ENCODE data around the gene TMOD1. TPM values are rescaled to one million over a fixed set of nuclear protein-coding genes. Genes with fewer than 3 reads are reported as not detected.
A peak's percentile ranks its signal among the peaks of the same experiment; 100 is the strongest.

The TMOD1 gene
- total RNA-seq, 4 donors from 2014 or later = 5.9 to 93.7 (median 22.2) TPM

DNA sequence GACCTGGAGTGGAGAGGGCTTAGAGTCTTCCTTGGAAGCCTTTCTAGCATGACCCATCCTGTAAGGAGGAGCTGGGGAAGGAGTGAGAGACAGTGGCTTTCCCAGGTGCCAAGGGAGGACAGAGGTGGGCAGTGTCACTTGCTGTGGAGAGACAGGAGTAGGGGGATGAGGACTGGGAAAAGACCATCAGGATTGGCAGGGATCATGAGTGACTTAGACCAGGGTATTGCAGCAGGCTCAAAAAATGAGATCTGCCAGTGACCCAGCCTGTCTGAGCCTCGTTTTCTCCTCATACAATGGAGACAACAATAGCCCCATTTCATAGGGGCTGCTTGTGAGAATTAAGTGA, 2.4 kb downstream of the TMOD1 start:
- H3K9me3 ChIP-seq = no peaks in the 10 kb centered on the region
- no peaks in the 10 kb centered on the region for H3K4me1 ChIP-seq
- no peak for TF ChIP-seq POLR2A (IDR thresholded peaks at IDR 0.05)
- TF ChIP-seq, protein P1, sequence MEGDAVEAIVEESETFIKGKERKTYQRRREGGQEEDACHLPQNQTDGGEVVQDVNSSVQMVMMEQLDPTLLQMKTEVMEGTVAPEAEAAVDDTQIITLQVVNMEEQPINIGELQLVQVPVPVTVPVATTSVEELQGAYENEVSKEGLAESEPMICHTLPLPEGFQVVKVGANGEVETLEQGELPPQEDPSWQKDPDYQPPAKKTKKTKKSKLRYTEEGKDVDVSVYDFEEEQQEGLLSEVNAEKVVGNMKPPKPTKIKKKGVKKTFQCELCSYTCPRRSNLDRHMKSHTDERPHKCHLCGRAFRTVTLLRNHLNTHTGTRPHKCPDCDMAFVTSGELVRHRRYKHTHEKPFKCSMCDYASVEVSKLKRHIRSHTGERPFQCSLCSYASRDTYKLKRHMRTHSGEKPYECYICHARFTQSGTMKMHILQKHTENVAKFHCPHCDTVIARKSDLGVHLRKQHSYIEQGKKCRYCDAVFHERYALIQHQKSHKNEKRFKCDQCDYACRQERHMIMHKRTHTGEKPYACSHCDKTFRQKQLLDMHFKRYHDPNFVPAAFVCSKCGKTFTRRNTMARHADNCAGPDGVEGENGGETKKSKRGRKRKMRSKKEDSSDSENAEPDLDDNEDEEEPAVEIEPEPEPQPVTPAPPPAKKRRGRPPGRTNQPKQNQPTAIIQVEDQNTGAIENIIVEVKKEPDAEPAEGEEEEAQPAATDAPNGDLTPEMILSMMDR (IDR thresholded peaks at IDR 0.05) = no peak
- DNase-seq = no peak
- peak overlapping the region in 1 of 2 donors; percentile 99 for H3K4me3 ChIP-seq
- H3K27me3 ChIP-seq = no peaks in the 10 kb centered on the region
- H3K27ac ChIP-seq = peak overlapping the region; percentile 93 to 94
- no peaks in the 10 kb centered on the region for H3K36me3 ChIP-seq
- intact Hi-C loops (cut with DNase I; ENCODE audit: low total_unique reads) = no loop called here

DNA sequence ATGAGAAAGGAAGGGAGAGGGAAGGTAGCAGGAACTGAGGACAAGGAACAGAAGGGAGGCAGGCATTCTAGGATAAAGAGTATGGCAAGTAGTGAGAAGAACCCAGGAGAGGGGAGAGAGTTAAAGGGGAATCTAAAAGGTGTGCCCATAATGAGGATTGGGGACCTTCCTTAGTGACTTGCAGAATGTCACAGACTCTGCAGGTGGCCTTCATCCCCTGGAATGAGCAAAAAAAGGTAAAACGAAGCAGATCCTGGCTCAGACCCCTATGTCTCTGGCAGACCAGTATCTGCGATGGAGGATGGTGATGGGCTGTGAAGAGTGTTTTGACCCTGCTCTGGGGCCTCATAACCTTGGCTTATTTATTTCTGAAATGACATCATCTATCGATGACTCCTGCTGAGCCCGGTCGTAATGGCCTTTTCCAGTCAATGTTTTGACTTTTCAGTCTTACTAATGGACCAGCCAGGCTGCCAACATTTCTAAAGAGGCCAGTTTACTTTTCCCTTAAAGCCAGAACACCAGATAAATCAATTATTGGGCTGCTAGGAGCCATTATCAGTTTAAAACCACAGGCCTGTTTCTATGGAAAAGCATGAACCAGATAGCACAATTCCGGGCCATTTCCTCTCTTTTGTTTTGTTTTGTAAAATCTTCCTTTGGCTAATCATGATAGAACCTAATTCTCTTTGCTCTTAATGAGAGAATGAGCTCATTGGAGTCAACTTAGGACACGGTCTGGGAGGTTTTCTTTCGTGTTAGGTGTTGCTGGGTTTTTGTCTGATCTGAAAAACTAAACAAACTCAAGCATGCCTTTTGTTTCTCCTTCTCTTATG, 3.1 kb downstream of the TMOD1 start:
- Histone ChIP-seq H3K4me3 (peak overlapping the region in 1 of 2 donors; percentile 6), H3K27ac (peak overlapping the region; percentile 93 to 94), H3K9me3 (no peaks in the 10 kb centered on the region), H3K4me1 (no peaks in the 10 kb centered on the region), H3K36me3 (no peaks in the 10 kb centered on the region), H3K27me3 (no peaks in the 10 kb centered on the region)
- DNase-seq = peak in 1 of 2 donors; percentile 46
- intact Hi-C loops (cut with DNase I; ENCODE audit: low total_unique reads) = no loop called here
- TF ChIP-seq, protein P1 (IDR thresholded peaks at IDR 0.05) = no peak
- no peak for TF ChIP-seq POLR2A (IDR thresholded peaks at IDR 0.05)

DNA sequence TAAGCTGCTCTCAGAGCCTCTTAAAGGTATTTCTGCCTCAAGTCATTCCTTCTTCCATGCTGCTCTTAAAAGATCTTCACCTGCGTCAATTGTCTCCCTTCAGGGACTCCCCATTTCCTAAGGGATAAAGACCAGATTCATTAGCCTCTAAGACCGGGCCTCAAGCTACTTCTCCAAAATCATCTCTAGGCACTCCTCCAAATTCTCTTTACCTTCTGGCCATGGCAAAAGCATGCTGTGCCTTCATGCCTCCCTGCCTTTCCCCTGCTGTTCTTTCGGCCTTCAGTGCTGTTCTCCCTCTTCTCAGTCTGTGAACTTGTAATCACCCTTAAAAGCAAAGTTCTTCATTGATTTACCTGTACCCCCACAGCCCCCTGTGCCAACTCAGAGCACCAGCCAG, 4.4 kb downstream of the TMOD1 start:
- no peaks in the 10 kb centered on the region for H3K4me1 ChIP-seq
- no peak for DNase-seq
- intact Hi-C loops (cut with DNase I; ENCODE audit: low total_unique reads) = no loop called here
- H3K4me3 ChIP-seq = no peak overlapping the region
- no peaks in the 10 kb centered on the region for H3K36me3 ChIP-seq
- TF ChIP-seq POLR2A (IDR thresholded peaks at IDR 0.05) = no peak
- TF ChIP-seq, protein P1 (IDR thresholded peaks at IDR 0.05) = no peak
- no peaks in the 10 kb centered on the region for H3K9me3 ChIP-seq
- H3K27ac ChIP-seq = peak overlapping the region; percentile 93 to 94
- H3K27me3 ChIP-seq = no peaks in the 10 kb centered on the region

DNA sequence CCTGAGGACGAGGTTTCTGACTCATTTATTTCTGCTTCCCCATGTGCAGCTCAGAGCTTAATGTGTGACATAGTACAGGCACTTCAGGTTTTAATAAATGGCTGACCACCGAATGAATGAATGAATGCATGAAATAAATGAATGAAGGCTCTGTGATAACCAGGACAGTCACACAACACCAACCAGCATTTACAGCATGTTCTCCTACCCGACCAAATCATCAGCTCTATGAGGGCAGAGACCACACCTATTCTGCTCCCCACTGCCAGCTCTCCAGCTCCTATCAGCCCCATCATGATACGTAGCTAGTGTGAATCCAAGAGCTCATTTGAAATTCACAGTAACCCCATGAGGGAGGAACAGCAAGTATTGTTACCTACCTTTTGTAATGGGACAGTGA, 4.8 kb downstream of the TMOD1 start:
- intact Hi-C loops (cut with DNase I; ENCODE audit: low total_unique reads) = no loop called here

DNA sequence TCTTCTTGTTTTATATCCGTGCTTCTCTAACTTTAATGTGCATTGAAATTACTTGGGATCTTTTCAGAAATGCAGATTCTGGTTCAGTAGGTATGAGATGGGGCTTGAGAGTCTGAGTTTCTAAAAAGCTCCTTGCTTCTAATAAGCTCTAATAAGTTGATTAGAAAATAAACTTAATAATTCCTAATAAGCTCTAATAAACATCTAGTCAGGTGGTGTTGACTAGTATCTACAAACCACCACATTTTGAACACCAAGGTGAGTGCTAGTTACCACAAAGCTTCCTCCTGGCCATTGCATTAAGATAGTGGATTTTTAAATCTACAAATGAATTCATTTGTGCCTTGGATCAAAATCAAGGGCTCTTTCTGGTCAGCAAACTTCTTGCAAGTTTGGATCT, 5.3 kb downstream of the TMOD1 start:
- H3K9me3 ChIP-seq = no peaks in the 10 kb centered on the region
- H3K36me3 ChIP-seq = no peaks in the 10 kb centered on the region
- no peak overlapping the region for H3K27ac ChIP-seq
- no peak for TF ChIP-seq POLR2A (IDR thresholded peaks at IDR 0.05)
- TF ChIP-seq, protein P1 (IDR thresholded peaks at IDR 0.05) = no peak
- H3K4me1 ChIP-seq = no peaks in the 10 kb centered on the region
- no peak for DNase-seq
- no peaks in the 10 kb centered on the region for H3K27me3 ChIP-seq
- intact Hi-C loops (cut with DNase I; ENCODE audit: low total_unique reads) = no loop called here
- H3K4me3 ChIP-seq = no peak overlapping the region

More for the DNA sequence above, 4.8 kb downstream of the TMOD1 start:
- no peaks in the 10 kb centered on the region for H3K36me3 ChIP-seq
- no peaks in the 10 kb centered on the region for H3K4me1 ChIP-seq
- no peaks in the 10 kb centered on the region for H3K27me3 ChIP-seq
- no peak overlapping the region for H3K4me3 ChIP-seq
- H3K9me3 ChIP-seq = no peaks in the 10 kb centered on the region
- H3K27ac ChIP-seq = peak overlapping the region in 1 of 2 donors; percentile 93
- DNase-seq = no peak
- TF ChIP-seq POLR2A (IDR thresholded peaks at IDR 0.05) = no peak
- TF ChIP-seq, protein P1 (IDR thresholded peaks at IDR 0.05) = no peak

Data from uterus (tissue), 4 donors.